OCI-LY7 (cell line): Measurements from ENCODE around the gene STK32A. TPM values are rescaled to one million over a fixed set of nuclear protein-coding genes. Genes with fewer than 3 reads are reported as not detected.

Experiments used
- BruUV-seq: library from RNA; stranded (reverse); fragments of 400-500 nt; replicated peaks from 2 replicates; lab custom pipeline; 2021; lab: Mats Ljungman, UMichigan
- CTCF ChIA-PET: fragments of 300-600 bp; sonication (Branson Sonifier 250); formaldehyde crosslinking; loops from one replicate; lab custom pipeline; 2022; ENCODE audit warnings: antibody characterized with exemption; ENCODE audit not compliant: unreplicated experiment; lab: Charles Lee
- POLR2A ChIA-PET: fragments of 300-600 bp; sonication (Branson Sonifier 250); formaldehyde crosslinking; loops from one replicate; lab custom pipeline; 2022; ENCODE audit warnings: antibody characterized with exemption; lab: Charles Lee
- DNase-seq: peaks from one replicate; pipeline ENCODE4 v3.0.0-alpha.2; 2015; ENCODE audit warnings: low spot score
- H2AFZ ChIP-seq: fragments of 200-600 bp; sonication (generic), shearing (Covaris generic); 2 replicates; pipeline ENCODE4 v1.6.1; 2014; ENCODE audit warnings: mild to moderate bottlenecking, antibody characterized with exemption, low read length, moderate library complexity
- H3K27ac ChIP-seq: fragments of 200-600 bp; sonication (generic); 2 replicates; pipeline ENCODE4 v1.5.1; 2014; ENCODE audit warnings: mixed run types, low read depth, mild to moderate bottlenecking, moderate library complexity, low read length, inconsistent platforms; ENCODE audit not compliant: poor library complexity, severe bottlenecking
- H3K36me3 ChIP-seq: fragments of 200-600 bp; sonication (generic); 2 replicates; pipeline ENCODE4 v1.6.1; 2014; ENCODE audit warnings: mild to moderate bottlenecking, antibody characterized with exemption, low read length, moderate library complexity, mixed read lengths; ENCODE audit not compliant: insufficient read depth
- H3K4me1 ChIP-seq: fragments of 200-600 bp; sonication (generic); 2 replicates; pipeline ENCODE4 v1.5.1; 2014; ENCODE audit warnings: mild to moderate bottlenecking, low read length; ENCODE audit not compliant: insufficient read depth, poor library complexity, severe bottlenecking
- H3K4me2 ChIP-seq: fragments of 200-600 bp; sonication (generic); 2 replicates; pipeline ENCODE4 v1.6.1; 2014; ENCODE audit warnings: mild to moderate bottlenecking, low read length
- H3K4me3 ChIP-seq: fragments of 200-600 bp; sonication (generic); 2 replicates; pipeline ENCODE4 v1.5.1; 2014; ENCODE audit warnings: mild to moderate bottlenecking, low read depth, low read length; ENCODE audit not compliant: poor library complexity, severe bottlenecking
- H3K79me2 ChIP-seq: fragments of 200-600 bp; sonication (generic); 2 replicates; pipeline ENCODE4 v1.6.1; 2016; ENCODE audit warnings: low read depth, mild to moderate bottlenecking, low read length, moderate library complexity, mixed read lengths; ENCODE audit not compliant: insufficient read depth
- H3K9me2 ChIP-seq: fragments of 200-600 bp; sonication (generic); 2 replicates; pipeline ENCODE4 v1.6.1; 2016; ENCODE audit warnings: mild to moderate bottlenecking, low read length, mixed read lengths; ENCODE audit not compliant: insufficient read depth
- H3K9me3 ChIP-seq: fragments of 200-600 bp; sonication (generic); 2 replicates; pipeline ENCODE4 v1.6.1; 2014; ENCODE audit warnings: mild to moderate bottlenecking, mixed run types, low read length, mixed read lengths
- H4K20me1 ChIP-seq: fragments of 200-600 bp; sonication (generic); 2 replicates; pipeline ENCODE4 v1.6.1; 2014; ENCODE audit warnings: mild to moderate bottlenecking, antibody characterized with exemption, low read length, moderate library complexity, mixed read lengths; ENCODE audit not compliant: insufficient read depth
- CTCF ChIP-seq: fragments of 200-600 bp; sonication (generic); conservative IDR thresholded peaks from 2 replicates; pipeline ENCODE4 v1.5.1; 2014; ENCODE audit warnings: mild to moderate bottlenecking, antibody characterized with exemption, low read length, moderate library complexity, mixed read lengths
- EZH2phosphoT487 ChIP-seq: fragments of 200-600 bp; sonication (generic); IDR thresholded peaks from 2 replicates; pipeline ENCODE4 v1.6.1; 2018; ENCODE audit warnings: low read depth, borderline replicate concordance, mild to moderate bottlenecking, mixed run types, antibody characterized with exemption, low read length, moderate library complexity, mixed read lengths
- intact Hi-C: fragments of 100-400 bp; cut with micrococcal nuclease; formaldehyde crosslinking; loops from one replicate; pipeline ENCODE4 v1.10.0; 2022; ENCODE audit not compliant: unreplicated experiment
- total RNA-seq, 2 experiments: library from RNA; depleted of rRNA in 1 of 2; stranded (reverse); fragments of >200 nt in 1 of 2; shearing (Covaris generic) in 1 of 2; gene quantifications; 2 replicates each; pipeline ENCODE4 v1.2.3, GENCODE V29; 2014 to 2022

STK32A gene
- total RNA-seq, 2 experiments from 2014 or later = not detected

- Histone ChIP-seq H3K4me1 (no peaks in the 10 kb centered on the region), H3K9me2 (no peaks in the 10 kb centered on the region), H3K9me3 (no peaks in the 10 kb centered on the region), H3K4me2 (no peak overlapping the region), H3K4me3 (no peak overlapping the region), H3K36me3 (no peaks in the 10 kb centered on the region), H2AFZ (no peak overlapping the region), H3K27ac (no peak overlapping the region), H3K79me2 (no peaks in the 10 kb centered on the region), H4K20me1 (no peaks in the 10 kb centered on the region)
- TF ChIP-seq EZH2phosphoT487 (no peak), CTCF (no peak)
- ChIA-PET POLR2A (no interaction called here), CTCF (no interaction called here)
- no TSS peak for BruUV-seq
- intact Hi-C loops = no loop called here
- DNase-seq = no peak
Measured at GRCh38 chr5:147359101-147359500, 124.3 kb downstream of the STK32A start.

GRCh38 chr5:147359581-147359980 is 124.8 kb downstream of the STK32A start:
- CTCF ChIA-PET = no interaction called here
- Histone ChIP-seq H3K4me2 (no peak overlapping the region), H3K9me3 (no peaks in the 10 kb centered on the region), H3K9me2 (no peaks in the 10 kb centered on the region), H3K79me2 (no peaks in the 10 kb centered on the region), H4K20me1 (no peaks in the 10 kb centered on the region), H3K36me3 (no peaks in the 10 kb centered on the region), H2AFZ (no peak overlapping the region), H3K27ac (no peak overlapping the region), H3K4me3 (no peak overlapping the region), H3K4me1 (no peaks in the 10 kb centered on the region)
- no peak for TF ChIP-seq EZH2phosphoT487
- TF ChIP-seq CTCF = no peak
- POLR2A ChIA-PET = no interaction called here
- DNase-seq = no peak
- no TSS peak for BruUV-seq
- intact Hi-C loops = no loop called here

DNA sequence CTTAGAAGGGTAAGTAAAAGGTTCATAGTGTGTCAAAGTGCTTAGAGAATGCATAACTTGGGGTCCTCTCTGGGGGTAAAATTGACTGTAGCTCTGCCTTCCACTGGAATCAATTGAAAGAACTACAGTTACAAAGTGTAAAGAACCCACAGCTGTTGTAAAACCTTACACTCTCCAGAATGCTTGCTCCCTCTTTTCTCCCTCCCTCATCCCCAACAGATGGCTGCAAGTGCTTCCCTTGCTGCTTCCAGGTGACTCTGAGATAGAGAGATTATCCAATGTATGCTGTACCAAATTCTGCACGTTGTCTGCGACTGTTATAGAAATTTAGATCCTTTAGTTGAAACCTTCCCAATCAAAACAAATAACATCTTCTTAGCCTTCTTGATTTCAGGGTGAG is 126.0 kb downstream of the STK32A start:
- Histone ChIP-seq H2AFZ (no peak overlapping the region), H3K79me2 (no peaks in the 10 kb centered on the region), H3K36me3 (no peaks in the 10 kb centered on the region), H3K4me2 (no peak overlapping the region), H3K4me3 (no peak overlapping the region), H3K27ac (no peak overlapping the region), H3K4me1 (no peaks in the 10 kb centered on the region), H3K9me2 (no peaks in the 10 kb centered on the region), H3K9me3 (no peaks in the 10 kb centered on the region), H4K20me1 (no peaks in the 10 kb centered on the region)
- ChIA-PET CTCF (no interaction called here), POLR2A (interaction anchor here (0.7 kb wide), 1 partner anchor 442 kb away, joined by 5 read pairs; no protein-coding TSS in a partner anchor)
- no peak for DNase-seq
- no TSS peak for BruUV-seq
- TF ChIP-seq CTCF = no peak
- TF ChIP-seq EZH2phosphoT487 = no peak
- intact Hi-C loops = no loop called here
